ENCODE measurements around the gene SNX30. TPM values are rescaled to one million over a fixed set of nuclear protein-coding genes. Genes with fewer than 3 reads are reported as not detected.

The SNX30 gene
- total RNA-seq, 1 experiment from 2014 or later: 12.7 TPM

DNA sequence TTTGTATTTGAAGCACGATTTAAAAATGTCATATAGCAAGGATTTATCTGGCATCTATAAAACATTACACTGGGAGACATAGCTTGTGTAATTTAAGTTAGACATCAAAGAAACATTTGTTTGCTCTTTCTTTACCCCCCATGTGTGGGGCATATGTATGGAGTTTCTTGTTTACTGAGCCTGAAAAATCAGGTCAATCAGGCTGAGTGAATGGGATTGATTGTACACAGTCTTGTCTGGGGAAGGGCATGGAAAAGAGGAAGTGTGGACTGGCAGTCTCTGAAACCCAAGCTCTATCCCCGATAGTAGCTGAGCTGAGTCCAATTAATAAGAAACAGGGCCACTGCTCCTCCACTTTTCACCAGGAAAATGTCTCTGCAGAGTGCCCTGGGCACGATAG is 90.7 kb downstream of the SNX30 start:
- H2AFZ ChIP-seq (ENCODE audit: low read depth, low read length, poor library complexity, severe bottlenecking): no peak overlapping the region
- H3K79me2 ChIP-seq (ENCODE audit: insufficient read depth, low read length): no peaks in the 10 kb centered on the region
- no peak overlapping the region for H3K4me2 ChIP-seq (ENCODE audit: low read length)
- no TSS peak for BruUV-seq (replicated peaks)
- H3K4me1 ChIP-seq (ENCODE audit: control insufficient read depth in 1 of 2, insufficient read depth in 2 of 2, low read length in 2 of 2): peaks cover 0 to 9% of the 10 kb centered on the region in 2 experiments; a peak in 2 of 4 replicates
- TF ChIP-seq ZFX (IDR thresholded peaks at IDR 0.05) (no peak), CEBPB (IDR thresholded peaks at IDR 0.05; ENCODE audit: low read depth) (no peak), POLR2A (IDR thresholded peaks at IDR 0.05; ENCODE audit: borderline replicate concordance, extremely low read depth, insufficient read depth, insufficient read length) (no peak), JUND (IDR thresholded peaks at IDR 0.05) (no peak), EGR1 (IDR thresholded peaks at IDR 0.05; ENCODE audit: low read depth) (no peak), FOSL1 (IDR thresholded peaks at IDR 0.05; ENCODE audit: low read depth) (no peak)
- TF ChIP-seq, protein P1, sequence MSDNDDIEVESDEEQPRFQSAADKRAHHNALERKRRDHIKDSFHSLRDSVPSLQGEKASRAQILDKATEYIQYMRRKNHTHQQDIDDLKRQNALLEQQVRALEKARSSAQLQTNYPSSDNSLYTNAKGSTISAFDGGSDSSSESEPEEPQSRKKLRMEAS (IDR thresholded peaks at IDR 0.05): no peak
- H3K9me3 ChIP-seq (ENCODE audit: control insufficient read depth in 1 of 2, insufficient read depth in 1 of 2, low read depth in 1 of 2, low read length in 2 of 2): no peaks in the 10 kb centered on the region
- H3K27me3 ChIP-seq (ENCODE audit: insufficient read depth, low read length): no peaks in the 10 kb centered on the region
- H3K9ac ChIP-seq (ENCODE audit: low read length): no peak overlapping the region
- H3K27ac ChIP-seq (ENCODE audit: low read depth, low read length): no peak overlapping the region
- POLR2A ChIA-PET: no interaction called here
- RAD21 ChIA-PET (ENCODE audit: low non-redundant PET in 1 of 2, low total read pairs in 2 of 2, uncharacterized antibody in 2 of 2, unreplicated experiment in 2 of 2): no interaction called here
- CTCF ChIA-PET: no interaction called here
- H3K4me3 ChIP-seq (replicated peaks in 1 of 2; ENCODE audit: low read depth in 1 of 2, low read length in 2 of 2): no peak overlapping the region
- no peaks in the 10 kb centered on the region for H3K36me3 ChIP-seq (ENCODE audit: control insufficient read depth in 1 of 2, insufficient read depth in 2 of 2, low read length in 2 of 2)
- intact Hi-C loops (cut with micrococcal nuclease): no loop called here
- ATAC-seq: no peak
- no peaks in the 10 kb centered on the region for H3K9me2 ChIP-seq (ENCODE audit: insufficient read depth)
- H4K20me1 ChIP-seq (ENCODE audit: insufficient read depth): no peaks in the 10 kb centered on the region
- no peak for DNase-seq (ENCODE audit: low read depth, low spot score)

DNA sequence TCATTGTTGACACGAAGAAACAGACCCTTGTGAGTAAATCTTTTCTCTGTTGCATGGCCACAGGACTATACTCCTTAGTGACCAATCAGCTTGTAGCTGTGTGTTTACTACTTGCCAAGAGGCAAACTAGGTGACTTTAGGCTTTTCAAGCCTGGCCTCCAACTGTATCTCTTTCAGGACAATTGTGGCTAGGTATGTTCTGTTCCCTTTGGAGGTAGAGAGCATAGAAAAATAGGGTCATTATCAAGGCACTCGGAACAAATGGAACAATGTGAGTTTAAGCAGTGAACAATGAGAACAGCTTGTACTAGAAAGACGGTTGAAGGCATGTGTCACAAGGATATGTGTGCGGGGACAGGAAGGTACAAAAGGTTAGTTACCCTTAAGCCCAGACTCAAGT is 92.0 kb downstream of the SNX30 start:
- Histone ChIP-seq H3K27ac (ENCODE audit: low read depth, low read length) (no peak overlapping the region), H3K9me3 (ENCODE audit: control insufficient read depth in 1 of 2, insufficient read depth in 1 of 2, low read depth in 1 of 2, low read length in 2 of 2) (no peaks in the 10 kb centered on the region), H3K79me2 (ENCODE audit: insufficient read depth, low read length) (no peaks in the 10 kb centered on the region), H3K9ac (ENCODE audit: low read length) (no peak overlapping the region), H3K4me3 (replicated peaks in 1 of 2; ENCODE audit: low read depth in 1 of 2, low read length in 2 of 2) (no peak overlapping the region), H3K27me3 (ENCODE audit: insufficient read depth, low read length) (no peaks in the 10 kb centered on the region), H3K4me2 (ENCODE audit: low read length) (no peak overlapping the region), H2AFZ (ENCODE audit: low read depth, low read length, poor library complexity, severe bottlenecking) (no peak overlapping the region), H3K9me2 (ENCODE audit: insufficient read depth) (no peaks in the 10 kb centered on the region), H3K36me3 (ENCODE audit: control insufficient read depth in 1 of 2, insufficient read depth in 2 of 2, low read length in 2 of 2) (no peaks in the 10 kb centered on the region), H3K4me1 (ENCODE audit: control insufficient read depth in 1 of 2, insufficient read depth in 2 of 2, low read length in 2 of 2) (peaks cover 0 to 9% of the 10 kb centered on the region in 2 experiments; a peak in 2 of 4 replicates), H4K20me1 (ENCODE audit: insufficient read depth) (no peaks in the 10 kb centered on the region)
- ChIA-PET CTCF (interaction anchor here (1.0 kb wide), 1 partner anchor 13 kb away, joined by 4 read pairs; no protein-coding TSS in a partner anchor), RAD21 (ENCODE audit: low non-redundant PET in 1 of 2, low total read pairs in 2 of 2, uncharacterized antibody in 2 of 2, unreplicated experiment in 2 of 2) (no interaction called here), POLR2A (no interaction called here)
- no TSS peak for BruUV-seq (replicated peaks)
- intact Hi-C loops (cut with micrococcal nuclease): no loop called here
- ATAC-seq (no peak), DNase-seq (ENCODE audit: low read depth, low spot score) (no peak)
- TF ChIP-seq FOSL1 (IDR thresholded peaks at IDR 0.05; ENCODE audit: low read depth) (no peak), SIN3A (IDR thresholded peaks at IDR 0.05; ENCODE audit: low read depth) (no peak), CEBPB (IDR thresholded peaks at IDR 0.05; ENCODE audit: low read depth) (no peak), SP1 (IDR thresholded peaks at IDR 0.05; ENCODE audit: low read depth) (no peak), RAD21 (IDR thresholded peaks at IDR 0.05; ENCODE audit: low read depth) (no peak), ZNF274 (IDR thresholded peaks at IDR 0.05; ENCODE audit: low read depth, low read length) (no peak), TCF7L2 (IDR thresholded peaks at IDR 0.05; ENCODE audit: borderline replicate concordance, extremely low read depth, insufficient read depth, insufficient read length) (no peak), EZH2 (IDR thresholded peaks at IDR 0.05) (no peak), YY1 (IDR thresholded peaks at IDR 0.05; ENCODE audit: extremely low read depth, insufficient replicate concordance, low read depth, low read length) (no peak), POLR2A (IDR thresholded peaks at IDR 0.05; ENCODE audit: borderline replicate concordance, extremely low read depth, insufficient read depth, insufficient read length) (no peak), JUND (IDR thresholded peaks at IDR 0.05) (no peak)
- TF ChIP-seq, protein P2, sequence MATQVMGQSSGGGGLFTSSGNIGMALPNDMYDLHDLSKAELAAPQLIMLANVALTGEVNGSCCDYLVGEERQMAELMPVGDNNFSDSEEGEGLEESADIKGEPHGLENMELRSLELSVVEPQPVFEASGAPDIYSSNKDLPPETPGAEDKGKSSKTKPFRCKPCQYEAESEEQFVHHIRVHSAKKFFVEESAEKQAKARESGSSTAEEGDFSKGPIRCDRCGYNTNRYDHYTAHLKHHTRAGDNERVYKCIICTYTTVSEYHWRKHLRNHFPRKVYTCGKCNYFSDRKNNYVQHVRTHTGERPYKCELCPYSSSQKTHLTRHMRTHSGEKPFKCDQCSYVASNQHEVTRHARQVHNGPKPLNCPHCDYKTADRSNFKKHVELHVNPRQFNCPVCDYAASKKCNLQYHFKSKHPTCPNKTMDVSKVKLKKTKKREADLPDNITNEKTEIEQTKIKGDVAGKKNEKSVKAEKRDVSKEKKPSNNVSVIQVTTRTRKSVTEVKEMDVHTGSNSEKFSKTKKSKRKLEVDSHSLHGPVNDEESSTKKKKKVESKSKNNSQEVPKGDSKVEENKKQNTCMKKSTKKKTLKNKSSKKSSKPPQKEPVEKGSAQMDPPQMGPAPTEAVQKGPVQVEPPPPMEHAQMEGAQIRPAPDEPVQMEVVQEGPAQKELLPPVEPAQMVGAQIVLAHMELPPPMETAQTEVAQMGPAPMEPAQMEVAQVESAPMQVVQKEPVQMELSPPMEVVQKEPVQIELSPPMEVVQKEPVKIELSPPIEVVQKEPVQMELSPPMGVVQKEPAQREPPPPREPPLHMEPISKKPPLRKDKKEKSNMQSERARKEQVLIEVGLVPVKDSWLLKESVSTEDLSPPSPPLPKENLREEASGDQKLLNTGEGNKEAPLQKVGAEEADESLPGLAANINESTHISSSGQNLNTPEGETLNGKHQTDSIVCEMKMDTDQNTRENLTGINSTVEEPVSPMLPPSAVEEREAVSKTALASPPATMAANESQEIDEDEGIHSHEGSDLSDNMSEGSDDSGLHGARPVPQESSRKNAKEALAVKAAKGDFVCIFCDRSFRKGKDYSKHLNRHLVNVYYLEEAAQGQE (IDR thresholded peaks at IDR 0.05; ENCODE audit: low read depth): no peak
- TF ChIP-seq, protein P3, sequence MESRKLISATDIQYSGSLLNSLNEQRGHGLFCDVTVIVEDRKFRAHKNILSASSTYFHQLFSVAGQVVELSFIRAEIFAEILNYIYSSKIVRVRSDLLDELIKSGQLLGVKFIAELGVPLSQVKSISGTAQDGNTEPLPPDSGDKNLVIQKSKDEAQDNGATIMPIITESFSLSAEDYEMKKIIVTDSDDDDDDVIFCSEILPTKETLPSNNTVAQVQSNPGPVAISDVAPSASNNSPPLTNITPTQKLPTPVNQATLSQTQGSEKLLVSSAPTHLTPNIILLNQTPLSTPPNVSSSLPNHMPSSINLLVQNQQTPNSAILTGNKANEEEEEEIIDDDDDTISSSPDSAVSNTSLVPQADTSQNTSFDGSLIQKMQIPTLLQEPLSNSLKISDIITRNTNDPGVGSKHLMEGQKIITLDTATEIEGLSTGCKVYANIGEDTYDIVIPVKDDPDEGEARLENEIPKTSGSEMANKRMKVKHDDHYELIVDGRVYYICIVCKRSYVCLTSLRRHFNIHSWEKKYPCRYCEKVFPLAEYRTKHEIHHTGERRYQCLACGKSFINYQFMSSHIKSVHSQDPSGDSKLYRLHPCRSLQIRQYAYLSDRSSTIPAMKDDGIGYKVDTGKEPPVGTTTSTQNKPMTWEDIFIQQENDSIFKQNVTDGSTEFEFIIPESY (IDR thresholded peaks at IDR 0.05; ENCODE audit: extremely low read depth, insufficient replicate concordance, low read length): no peak
- TF ChIP-seq, protein P1 (IDR thresholded peaks at IDR 0.05): no peak
